ENCODE data around the gene TCF7L1. TPM values are rescaled to one million over a fixed set of nuclear protein-coding genes. Genes with fewer than 3 reads are reported as not detected.
"Not testable (repeated sequence)": the region's sequence is repeated elsewhere in the genome, so short reads cannot be mapped to it uniquely, and the experiment has no call there.

Gene TCF7L1
- polyA plus RNA-seq, 1 of the 3 experiments (the other 2 are of a cell fraction), result 3.7 TPM

- no peak overlapping the region for H2AFZ ChIP-seq (ENCODE audit: low read depth)
- H3K4me1 ChIP-seq (ENCODE audit: control insufficient read depth in 1 of 2, insufficient read depth in 2 of 2, low read depth in 1 of 2, low read length in 1 of 2), result peaks cover 15 to 34% of the 10 kb centered on the region in 2 experiments; a peak in 3 of 4 replicates
- CTCF ChIA-PET, result interaction anchor here (1.0 to 2.5 kb wide), 6 partner anchors 13 to 146 kb away, joined by 3 to 14 read pairs (median 3); partner anchors contain the start of gene TCF7L1
- peaks cover 10% of the 10 kb centered on the region; the same call in 1 of the 2 replicates for H4K20me1 ChIP-seq (ENCODE audit: insufficient read depth)
- H3K9me2 ChIP-seq, result no peaks in the 10 kb centered on the region
- no peak overlapping the region for H3K4me3 ChIP-seq (ENCODE audit: low read depth in 2 of 2, low read length in 1 of 2)
- no peak overlapping the region for H3K27ac ChIP-seq (ENCODE audit: low read depth in 2 of 2, low read length in 1 of 2)
- peaks cover 18% of the 10 kb centered on the region for H3K79me2 ChIP-seq (ENCODE audit: insufficient read depth)
- no peaks in the 10 kb centered on the region for H3K27me3 ChIP-seq (ENCODE audit: insufficient read depth)
- TF ChIP-seq ZBTB33 (IDR thresholded peaks at IDR 0.05; ENCODE audit: borderline replicate concordance, low read depth) (no peak), MEF2A (IDR thresholded peaks at IDR 0.05; ENCODE audit: borderline replicate concordance, low read depth) (no peak), USF1 (IDR thresholded peaks at IDR 0.05; ENCODE audit: borderline replicate concordance, low read depth) (no peak), ELF1 (IDR thresholded peaks at IDR 0.05) (no peak), MAX (IDR thresholded peaks at IDR 0.05; ENCODE audit: low read depth) (no peak), GATA2 (CRISPR knock-in tag; IDR thresholded peaks at IDR 0.05) (no peak), FOXJ3 (CRISPR knock-in tag; IDR thresholded peaks at IDR 0.05) (no peak), EZH2phosphoT487 (IDR thresholded peaks at IDR 0.05; ENCODE audit: borderline replicate concordance, low read depth) (no peak), JUND (IDR thresholded peaks at IDR 0.05) (no peak), RCOR1 (IDR thresholded peaks at IDR 0.05; ENCODE audit: low read length) (no peak), EP300 (IDR thresholded peaks at IDR 0.05; ENCODE audit: borderline replicate concordance in 1 of 2, low read depth in 1 of 2, low read length in 1 of 2) (no peak), PBX3 (IDR thresholded peaks at IDR 0.05) (no peak), FOXM1 (IDR thresholded peaks at IDR 0.05; ENCODE audit: low read depth) (no peak), TAF1 (IDR thresholded peaks at IDR 0.05; ENCODE audit: borderline replicate concordance, low read depth, low read length) (no peak), GABPA (IDR thresholded peaks at IDR 0.05; ENCODE audit: low read depth) (no peak), RFX5 (IDR thresholded peaks at IDR 0.05; ENCODE audit: low read length) (no peak), MXI1 (IDR thresholded peaks at IDR 0.05; ENCODE audit: low read depth, low read length) (no peak), NFIC (IDR thresholded peaks at IDR 0.05; ENCODE audit: borderline replicate concordance) (no peak), SMC3 (IDR thresholded peaks at IDR 0.05; ENCODE audit: low read depth, low read length) (no peak), IRF3 (IDR thresholded peaks at IDR 0.05; ENCODE audit: low read depth, low read length) (no peak)
- H3K9me3 ChIP-seq, result no peaks in the 10 kb centered on the region
- H3K36me3 ChIP-seq (replicated peaks in 1 of 2; ENCODE audit: control insufficient read depth in 1 of 2, insufficient read depth in 2 of 2, low read length in 1 of 2), result no peaks in the 10 kb centered on the region
- no peak overlapping the region for H3K4me2 ChIP-seq
- DNase-seq, result no peak
- WGBS (ENCODE audit: low lambda C conversion rate), result 77% methylated on average over 7 of the region's 7 CpGs
- H3F3A ChIP-seq (replicated peaks; ENCODE audit: insufficient read depth), result peaks cover 8% of the 10 kb centered on the region
- H3K9ac ChIP-seq, result no peak overlapping the region
- POLR2A ChIA-PET, result no interaction called here
Measured at GRCh38 chr2:85154048-85154753, 21.0 kb downstream of the TCF7L1 start.

- H3K27ac ChIP-seq (ENCODE audit: low read depth in 2 of 2, low read length in 1 of 2); H3K4me3 ChIP-seq (ENCODE audit: low read depth in 2 of 2, low read length in 1 of 2); H3K9ac ChIP-seq; H2AFZ ChIP-seq (ENCODE audit: low read depth); H3K4me2 ChIP-seq; DNase-seq; H3K9me2 ChIP-seq; H3F3A ChIP-seq (replicated peaks; ENCODE audit: insufficient read depth); H3K36me3 ChIP-seq (replicated peaks in 1 of 2; ENCODE audit: control insufficient read depth in 1 of 2, insufficient read depth in 2 of 2, low read length in 1 of 2); H3K9me3 ChIP-seq; H3K27me3 ChIP-seq (ENCODE audit: insufficient read depth); POLR2A ChIA-PET: not testable (repeated sequence)
- CTCF ChIA-PET, result interaction anchor here (1.0 to 2.5 kb wide), 8 partner anchors 12 to 273 kb away, joined by 3 to 14 read pairs (median 3); partner anchors contain the start of gene TCF7L1
- Histone ChIP-seq H3K79me2 (ENCODE audit: insufficient read depth) (peaks cover 23% of the 10 kb centered on the region), H4K20me1 (ENCODE audit: insufficient read depth) (peaks cover 16% of the 10 kb centered on the region; the same call in 1 of the 2 replicates), H3K4me1 (ENCODE audit: control insufficient read depth in 1 of 2, insufficient read depth in 2 of 2, low read depth in 1 of 2, low read length in 1 of 2) (peaks cover 15 to 41% of the 10 kb centered on the region in 2 experiments; a peak in 3 of 4 replicates)
- WGBS (ENCODE audit: low lambda C conversion rate), result 95% methylated on average over 8 of the region's 8 CpGs
Measured at GRCh38 chr2:85155082-85155481, 21.9 kb downstream of the TCF7L1 start.

All from SK-N-SH (cell line).